Thymus (tissue), 14 donors: ENCODE measurements around the gene NR5A1. TPM values are rescaled to one million over a fixed set of nuclear protein-coding genes. Genes with fewer than 3 reads are reported as not detected.
A peak's percentile ranks its signal among the peaks of the same experiment; 100 is the strongest.

Source experiments
- DNase-seq, 9 donors: peaks; one replicate each; pipeline ENCODE4 v3.0.0-alpha.2; 2013; ENCODE audit warnings: low spot score in 9 of 9, low read depth in 6 of 9, missing footprints in 1 of 9
- H3K27ac ChIP-seq, 2 donors: one replicate each; pipeline ENCODE4 v1.5.1; 2013; ENCODE audit warnings: control low read depth in 1 of 2, low read depth in 1 of 2, low read length in 1 of 2, mild to moderate bottlenecking in 1 of 2, moderate library complexity in 1 of 2
- H3K27me3 ChIP-seq, 2 donors: one replicate each; pipeline ENCODE4 v1.5.1; 2013; ENCODE audit warnings: low read length in 1 of 2; ENCODE audit not compliant: control insufficient read depth in 2 of 2, insufficient read depth in 1 of 2
- H3K36me3 ChIP-seq, 2 donors: one replicate each; pipeline ENCODE4 v1.5.1; 2013; ENCODE audit warnings: low read length in 1 of 2, mild to moderate bottlenecking in 1 of 2, moderate library complexity in 1 of 2; ENCODE audit not compliant: control insufficient read depth in 2 of 2, insufficient read depth in 2 of 2
- H3K4me1 ChIP-seq, 2 donors: one replicate each; pipeline ENCODE4 v1.5.1; 2013; ENCODE audit warnings: low read length in 2 of 2; ENCODE audit not compliant: control insufficient read depth in 2 of 2, insufficient read depth in 2 of 2
- H3K4me3 ChIP-seq, 2 donors: one replicate each; pipeline ENCODE4 v1.5.1; 2013; ENCODE audit warnings: low read length in 2 of 2, control low read depth in 1 of 2, mild to moderate bottlenecking in 1 of 2
- H3K9me3 ChIP-seq, 2 donors: one replicate each; pipeline ENCODE4 v1.5.1; 2013; ENCODE audit warnings: low read length in 1 of 2, mild to moderate bottlenecking in 1 of 2; ENCODE audit not compliant: control insufficient read depth in 2 of 2, insufficient read depth in 1 of 2
- WGBS: extraction: QIAGEN DNeasy Blood & Tissue Kit; methylation state at CpG from one replicate; pipeline ENCODE4 v1.1.7; 2013; 5-methylcytosine and 5-hydroxymethylcytosine counted together
- long read RNA-seq, 10 donors: transcript quantifications; one replicate each; lab custom pipeline, GENCODE V29; 2026
- polyA plus RNA-seq: library from polyadenylated mRNA; stranded (reverse); fragments of 200-250 nt; gene quantifications from one replicate; pipeline ENCODE4 v1.2.3, GENCODE V29; 2013
- total RNA-seq: library from RNA; stranded (reverse); fragments of 120-200 nt; gene quantifications from one replicate; pipeline ENCODE4 v1.2.4, GENCODE V29; 2013
- donor health status: healthy.

The NR5A1 gene
- total RNA-seq (0.52 TPM), polyA plus RNA-seq (0.46 TPM)
- long read RNA-seq, donor 1 = 0 reads
- long read RNA-seq, donor 2 = 0 reads
- long read RNA-seq, donor 3 = 0 reads
- long read RNA-seq, donor 4 = 0 reads
- long read RNA-seq, donor 5 = 0 reads
- long read RNA-seq, donor 6 = 0 reads
- long read RNA-seq, donor 7, partial matches to known transcripts = 0 of 1 reads
- long read RNA-seq, donor 7, other reads (novel, unspliced or antisense) = 0 of 1 reads
- long read RNA-seq, donor 8 = 0 reads
- long read RNA-seq, donor 9 = 0 reads
- long read RNA-seq, donor 10 = 0 reads

DNA sequence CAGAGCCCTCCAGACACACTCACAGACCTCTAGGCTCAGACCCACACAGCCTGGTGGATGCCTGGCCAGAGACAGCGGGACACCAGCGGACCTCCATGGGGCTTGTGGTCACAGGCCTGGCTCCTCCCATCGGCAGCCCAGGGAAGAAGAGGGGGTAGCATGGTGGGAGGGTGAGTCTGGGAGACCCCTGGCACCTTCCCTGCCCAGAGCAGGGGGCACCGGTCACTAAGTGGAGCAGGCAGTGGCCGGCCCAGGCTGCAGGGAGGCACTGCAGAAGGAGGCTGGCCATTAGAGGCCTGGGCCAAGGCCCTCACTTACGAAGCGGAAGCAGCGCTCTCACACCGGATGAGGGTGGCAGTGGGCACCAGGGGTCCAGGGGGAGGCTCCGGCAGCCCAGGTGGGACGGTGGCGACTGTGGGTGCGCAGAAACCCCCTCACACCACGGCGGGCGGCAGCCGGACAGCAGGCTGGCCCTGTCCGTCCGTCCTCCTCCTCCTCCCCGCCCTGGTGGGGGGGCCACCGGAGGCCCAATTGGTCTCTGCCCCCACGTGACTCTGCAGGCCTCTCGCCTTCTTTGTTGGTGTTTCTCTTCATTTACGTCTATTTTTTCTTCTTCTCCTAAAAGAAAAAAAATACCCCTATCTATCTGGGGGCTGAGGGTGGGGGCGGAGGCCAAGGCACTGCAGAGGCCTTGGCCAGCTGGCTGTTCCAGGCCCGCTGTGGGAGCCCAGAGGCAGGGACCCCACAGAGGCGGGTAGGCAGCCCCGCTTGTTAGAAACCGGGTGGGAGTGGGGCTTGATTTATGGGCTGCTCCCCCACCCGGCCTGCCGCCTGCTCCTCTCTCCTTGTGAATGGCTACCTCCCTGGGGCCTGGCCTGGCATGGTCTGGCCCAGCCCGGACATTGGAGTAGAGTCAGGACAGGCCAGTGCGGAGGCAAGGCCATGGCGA is at the start of gene NR5A1:
TSS of gene NR5A1 (minus strand) at position 469 of the 949 bp plus-strand sequence. CDS start 4,004 bp downstream, outside the sequence.
- H3K36me3 ChIP-seq = no peaks in the 10 kb centered on the region
- no peak for DNase-seq
- H3K4me3 ChIP-seq = no peak within 1 kb of the TSS
- WGBS = 98% methylated on average over 34 of the region's 34 CpGs
- peaks cover 0 to 4% of the 10 kb centered on the region in 2 donors for H3K9me3 ChIP-seq
- H3K27me3 ChIP-seq = peaks cover 44 to 56% of the 10 kb centered on the region in 2 donors
- peaks cover 3 to 21% of the 10 kb centered on the region in 2 donors for H3K4me1 ChIP-seq
- no peak within 1 kb of the TSS for H3K27ac ChIP-seq

GRCh38 chr9:124555043-124555442 is 47.8 kb upstream of the NR5A1 start:
- WGBS = 80% methylated on average over 3 of the region's 3 CpGs
- Histone ChIP-seq H3K9me3 (no peaks in the 10 kb centered on the region), H3K27me3 (no peaks in the 10 kb centered on the region), H3K4me3 (no peak overlapping the region), H3K4me1 (no peaks in the 10 kb centered on the region), H3K36me3 (no peaks in the 10 kb centered on the region), H3K27ac (no peak overlapping the region)
- no peak for DNase-seq

GRCh38 chr9:124553738-124554137 is 46.5 kb upstream of the NR5A1 start:
- no peaks in the 10 kb centered on the region for H3K27me3 ChIP-seq
- DNase-seq = no peak
- WGBS = 94% methylated on average over 3 of the region's 3 CpGs
- no peak overlapping the region for H3K4me3 ChIP-seq
- no peaks in the 10 kb centered on the region for H3K9me3 ChIP-seq
- no peaks in the 10 kb centered on the region for H3K4me1 ChIP-seq
- no peak overlapping the region for H3K27ac ChIP-seq
- no peaks in the 10 kb centered on the region for H3K36me3 ChIP-seq

- no peaks in the 10 kb centered on the region for H3K27me3 ChIP-seq
- 97% methylated on average over 2 of the region's 2 CpGs for WGBS
- H3K36me3 ChIP-seq = no peaks in the 10 kb centered on the region
- no peak for DNase-seq
- H3K4me3 ChIP-seq = no peak overlapping the region
- no peaks in the 10 kb centered on the region for H3K4me1 ChIP-seq
- H3K9me3 ChIP-seq = no peaks in the 10 kb centered on the region
- H3K27ac ChIP-seq = no peak overlapping the region
These were observed 45.0 kb upstream of the NR5A1 start for GRCh38 chr9:124552273-124552605.

DNA sequence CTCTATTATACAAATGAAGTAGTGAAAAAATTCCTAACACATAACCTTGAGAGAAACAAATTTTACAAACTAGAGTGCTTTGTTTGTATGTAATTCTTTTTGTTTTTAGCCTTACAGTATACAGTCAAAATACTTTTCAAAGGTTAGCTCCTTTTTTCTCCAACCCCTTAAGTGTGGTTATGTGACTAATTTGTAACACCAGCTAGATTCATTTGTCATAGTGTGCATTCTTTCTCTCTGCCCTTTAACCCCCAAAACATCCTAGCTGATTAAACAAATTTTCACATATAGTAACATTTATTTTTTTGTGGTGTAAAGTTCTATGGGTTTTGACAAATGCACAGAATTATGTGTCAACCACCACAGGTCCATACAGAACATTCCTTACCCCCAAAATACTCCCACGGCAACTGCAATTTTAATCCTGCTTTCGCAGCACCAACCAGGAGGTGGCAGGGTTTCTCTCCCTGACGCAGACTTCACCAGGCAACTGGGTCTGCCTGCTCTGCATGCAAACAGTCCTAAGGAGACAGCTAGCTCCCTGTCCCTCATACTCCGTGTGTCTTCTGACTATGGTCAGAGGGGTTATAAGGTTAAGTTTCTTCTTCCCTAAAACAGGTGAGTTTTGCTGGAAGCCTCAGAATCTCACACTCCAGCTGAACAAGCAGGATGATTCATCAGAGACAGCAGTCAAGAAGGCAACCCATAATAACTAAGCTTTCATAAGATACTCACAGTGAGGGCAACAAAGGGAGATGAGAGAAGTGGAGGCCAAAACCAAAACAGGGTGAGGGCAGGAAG is 44.5 kb upstream of the NR5A1 start:
- no peak overlapping the region for H3K27ac ChIP-seq
- DNase-seq = peak in 8 of 9 donors; percentile 3 to 58 (median 25)
- no peaks in the 10 kb centered on the region for H3K9me3 ChIP-seq
- H3K4me3 ChIP-seq = no peak overlapping the region
- no peaks in the 10 kb centered on the region for H3K27me3 ChIP-seq
- no peaks in the 10 kb centered on the region for H3K4me1 ChIP-seq
- WGBS = 34% methylated on average over 4 of the region's 4 CpGs
- no peaks in the 10 kb centered on the region for H3K36me3 ChIP-seq

DNA sequence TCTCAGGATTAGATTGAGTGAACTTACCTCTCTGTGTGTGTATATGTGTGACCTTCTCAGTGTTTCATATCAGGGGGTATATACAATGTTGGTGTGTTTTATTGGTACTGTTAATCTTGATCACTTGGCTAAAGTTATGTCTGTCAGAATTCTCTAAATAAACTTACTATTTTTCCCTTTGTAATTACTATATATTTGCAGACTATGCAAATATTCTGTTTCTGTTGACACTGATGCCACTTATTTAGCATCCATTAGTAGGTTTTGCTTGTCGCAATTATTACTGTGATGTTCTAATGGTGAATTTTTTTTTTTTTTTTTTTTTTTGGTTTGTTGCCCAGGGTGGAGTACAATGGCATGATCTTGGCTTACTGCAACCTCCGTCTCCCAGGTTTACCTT is 42.9 kb upstream of the NR5A1 start:
- Histone ChIP-seq H3K9me3 (no peaks in the 10 kb centered on the region), H3K4me3 (no peak overlapping the region), H3K36me3 (no peaks in the 10 kb centered on the region), H3K27ac (no peak overlapping the region), H3K27me3 (no peaks in the 10 kb centered on the region), H3K4me1 (no peaks in the 10 kb centered on the region)
- DNase-seq = no peak
- WGBS = 98% methylated on average over 2 of the region's 2 CpGs

GRCh38 chr9:124549016-124549415 is 41.8 kb upstream of the NR5A1 start:
- Histone ChIP-seq H3K36me3 (no peaks in the 10 kb centered on the region), H3K9me3 (no peaks in the 10 kb centered on the region), H3K4me1 (no peaks in the 10 kb centered on the region), H3K27me3 (no peaks in the 10 kb centered on the region), H3K4me3 (no peak overlapping the region), H3K27ac (no peak overlapping the region)
- WGBS = 6% methylated on average over 1 of the region's 1 CpG
- peak in 2 of 9 donors; percentile 2 to 12 for DNase-seq

DNA sequence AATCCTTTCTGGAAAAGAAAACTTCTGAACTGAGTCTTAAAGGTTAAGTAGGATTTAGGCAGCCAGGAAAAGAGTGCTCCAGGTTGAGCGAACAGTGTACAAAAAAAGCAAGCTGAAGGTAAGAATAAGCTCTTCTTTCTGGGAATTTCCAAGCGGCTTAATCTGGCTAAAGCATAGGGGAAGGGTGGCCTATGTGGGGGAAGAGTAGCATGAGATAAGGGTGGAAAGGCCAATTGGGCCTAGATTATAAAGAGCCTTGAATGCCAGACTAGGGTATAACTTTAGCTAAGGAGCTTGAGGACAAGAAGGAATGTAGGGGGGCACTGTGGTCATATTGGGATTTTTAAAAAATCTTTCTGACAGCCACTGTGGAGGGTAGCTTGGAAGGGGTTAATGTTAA is 37.3 kb upstream of the NR5A1 start:
- Histone ChIP-seq H3K36me3 (no peaks in the 10 kb centered on the region), H3K27me3 (no peaks in the 10 kb centered on the region), H3K27ac (no peak overlapping the region), H3K9me3 (no peaks in the 10 kb centered on the region), H3K4me3 (no peak overlapping the region), H3K4me1 (no peaks in the 10 kb centered on the region)
- WGBS = 94% methylated on average over 2 of the region's 2 CpGs
- no peak for DNase-seq

- Histone ChIP-seq H3K4me3 (no peak overlapping the region), H3K27me3 (no peaks in the 10 kb centered on the region), H3K27ac (no peak overlapping the region), H3K36me3 (no peaks in the 10 kb centered on the region), H3K9me3 (no peaks in the 10 kb centered on the region), H3K4me1 (no peaks in the 10 kb centered on the region)
- DNase-seq = no peak
These were observed 34.6 kb upstream of the NR5A1 start for GRCh38 chr9:124541824-124542223.
